ENCODE data around the gene ZNF618.
A peak's percentile ranks its signal among the peaks of the same experiment; 100 is the strongest.

Gene ZNF618

DNA sequence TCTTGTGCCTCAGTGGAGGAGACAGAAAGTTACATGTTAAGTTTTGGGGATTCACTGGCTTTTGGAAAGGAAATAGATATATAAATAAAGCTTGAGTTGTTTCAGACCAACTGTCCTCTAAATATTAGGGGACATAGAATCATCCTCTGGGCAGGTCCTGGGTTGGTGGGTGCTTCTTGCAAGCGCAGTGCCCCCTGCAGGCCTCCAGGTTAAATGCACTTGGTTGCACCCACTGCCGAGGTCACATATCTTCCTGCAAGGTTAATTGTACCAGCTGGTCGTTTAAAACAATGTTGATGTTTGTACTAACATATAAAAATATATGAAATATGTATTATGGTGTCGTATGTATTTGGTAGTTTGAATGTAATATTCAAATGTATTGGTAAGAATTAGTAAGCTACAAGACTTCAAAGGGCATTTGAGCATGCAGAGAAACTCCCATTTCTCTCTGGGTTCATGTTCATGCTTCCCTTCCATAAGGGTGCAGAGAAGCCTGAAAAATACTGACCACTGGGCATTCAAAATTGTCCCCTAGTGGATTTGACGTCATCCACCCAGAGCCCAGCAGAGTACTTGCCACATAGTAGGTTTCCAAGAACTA is 87.0 kb downstream of the ZNF618 start:
- DNase-seq = peak; percentile 30

DNA sequence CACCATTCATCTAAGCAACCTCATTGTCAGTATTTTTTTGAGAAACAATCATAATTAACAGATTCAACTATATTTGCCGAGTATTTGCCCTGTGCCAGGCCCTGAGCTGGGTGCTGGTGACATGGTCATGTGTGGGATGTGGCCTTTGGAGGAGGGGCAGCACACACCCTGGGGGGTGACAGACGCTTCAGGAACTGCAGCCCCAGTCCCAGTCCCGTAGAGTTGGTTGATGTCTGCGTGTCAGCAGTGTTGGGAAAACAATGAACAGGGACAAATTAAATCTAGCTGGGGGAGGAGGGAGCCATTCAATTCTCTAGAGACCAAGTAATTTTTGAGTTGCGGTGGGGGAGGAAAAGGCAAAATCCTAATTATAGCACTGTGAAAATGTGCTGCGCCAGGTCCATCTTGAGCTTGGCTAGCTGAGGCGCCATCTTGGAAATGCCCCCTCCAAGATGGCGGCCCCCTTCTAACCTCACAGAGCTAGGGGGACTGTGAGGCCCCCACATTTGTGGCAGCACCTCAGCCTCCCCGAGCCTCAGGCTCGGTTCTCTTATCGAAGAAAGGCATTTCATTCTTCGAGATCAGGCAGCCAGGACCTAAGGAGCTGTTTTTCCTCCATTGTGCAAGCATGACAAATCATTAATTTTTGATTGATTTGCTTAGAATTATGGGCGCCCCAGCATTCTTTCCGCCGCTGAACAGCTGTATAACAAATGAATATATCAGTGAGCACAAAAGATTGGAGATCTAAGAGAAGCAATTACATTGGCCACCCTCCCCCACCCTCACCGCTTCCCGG is 87.8 kb downstream of the ZNF618 start:
- DNase-seq = no peak

DNA sequence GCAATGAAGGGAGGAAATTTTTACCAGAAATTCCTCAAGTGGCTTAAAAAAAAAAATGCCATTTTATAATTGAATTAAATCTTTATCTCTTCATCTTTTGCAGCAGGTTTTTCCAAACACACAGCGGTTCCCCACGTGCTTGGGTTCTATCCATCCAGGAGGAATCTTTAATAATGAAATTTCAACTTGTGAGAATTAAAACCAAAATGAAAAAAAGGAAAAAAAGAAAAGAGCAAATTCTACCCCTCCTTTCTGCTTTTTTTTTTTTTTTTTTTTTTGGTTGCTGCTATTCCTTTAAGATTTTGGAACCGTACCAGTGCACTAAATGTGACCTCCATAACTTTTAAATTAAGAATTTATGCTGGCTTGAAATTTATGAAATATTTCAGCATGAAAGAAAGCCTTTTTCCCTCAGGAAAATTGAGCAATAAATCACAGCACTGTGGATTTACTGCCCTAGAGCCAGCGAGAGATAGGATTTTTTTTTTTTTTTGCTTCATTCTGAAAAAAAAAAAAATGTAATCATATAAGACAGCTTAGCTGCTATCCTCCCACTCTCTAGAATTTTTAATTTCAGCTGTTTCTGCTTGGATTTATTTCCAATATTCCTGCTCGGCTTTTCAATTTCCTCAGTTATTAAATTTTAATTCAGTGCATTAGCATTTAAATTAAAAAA is 88.5 kb downstream of the ZNF618 start:
- DNase-seq = no peak

DNA sequence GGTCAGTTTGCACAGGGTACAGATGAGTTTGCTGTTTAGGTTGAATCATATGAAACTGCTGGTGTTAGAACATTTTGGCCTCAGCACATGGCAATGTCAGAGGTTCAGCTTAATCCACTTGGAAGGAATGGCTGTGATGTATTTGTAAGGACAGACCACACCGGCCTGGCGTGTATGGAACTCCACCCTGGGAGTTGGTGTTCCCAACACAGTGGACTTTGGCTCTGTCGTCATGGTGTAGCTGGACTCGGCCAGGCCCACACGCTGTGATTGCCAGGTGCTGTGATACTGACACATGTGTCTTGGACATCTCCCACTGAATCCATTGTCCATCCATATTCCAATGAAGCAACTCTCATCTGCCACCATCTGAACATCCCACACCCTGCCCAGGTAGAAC is 90.3 kb downstream of the ZNF618 start:
- no peak for DNase-seq

DNA sequence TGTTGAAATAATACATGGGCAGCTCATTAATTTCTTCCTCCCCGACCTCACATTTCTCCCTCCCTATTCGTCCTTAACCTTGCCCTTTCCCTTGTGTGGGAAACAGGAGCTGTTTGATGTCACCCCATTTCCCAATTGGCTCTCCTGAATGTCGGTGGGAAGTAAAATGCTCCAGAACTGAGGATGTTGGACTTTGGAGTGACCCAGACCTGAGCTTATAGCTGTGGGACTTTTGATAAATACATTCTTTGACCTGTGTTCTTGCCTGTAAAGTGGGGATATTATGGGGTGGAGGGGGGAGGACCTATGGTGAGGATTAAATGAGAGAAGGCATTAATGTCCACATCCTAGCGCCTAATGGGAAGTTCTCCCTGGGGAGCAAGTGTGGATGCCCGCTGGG is 91.3 kb downstream of the ZNF618 start:
- no peak for DNase-seq

DNA sequence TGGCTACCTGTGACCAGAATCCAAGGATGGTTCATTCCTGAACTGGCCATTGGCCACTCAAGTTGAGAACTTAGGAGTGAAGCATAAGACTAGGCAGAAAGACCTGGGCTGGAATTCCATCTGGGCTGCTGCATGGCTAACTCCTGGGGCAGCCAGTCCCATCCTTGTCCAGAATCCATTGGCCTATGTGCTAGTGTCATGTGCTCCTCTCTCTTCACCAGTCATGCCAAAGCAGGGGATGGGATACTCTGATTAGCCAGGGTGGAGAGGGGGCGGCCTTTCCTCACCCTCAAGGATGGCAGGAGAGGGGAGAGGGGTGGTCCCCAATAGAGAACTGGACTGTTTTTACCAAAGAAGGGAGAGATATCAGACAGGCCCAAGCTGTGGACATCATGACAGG is 93.2 kb downstream of the ZNF618 start:
- DNase-seq = no peak

DNA sequence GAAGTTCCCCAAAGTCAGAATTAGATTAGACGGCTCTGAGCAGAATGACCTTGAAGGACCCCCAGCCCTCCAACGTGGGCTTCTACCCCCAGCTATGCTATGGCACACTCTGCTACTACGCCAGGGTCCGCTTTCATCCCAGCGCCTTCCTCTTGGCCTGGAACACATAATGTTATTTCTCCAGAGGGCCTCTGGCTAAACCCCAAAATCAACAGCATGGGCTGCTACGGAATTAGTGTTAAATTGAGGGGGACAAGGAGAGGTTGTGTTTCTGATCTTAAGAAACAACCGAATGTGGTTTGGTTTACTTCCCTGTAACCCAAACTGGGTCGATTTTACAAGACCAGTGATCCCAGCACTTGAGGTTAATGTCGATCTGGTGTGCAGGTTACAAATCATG is 97.1 kb downstream of the ZNF618 start:
- DNase-seq = no peak

DNA sequence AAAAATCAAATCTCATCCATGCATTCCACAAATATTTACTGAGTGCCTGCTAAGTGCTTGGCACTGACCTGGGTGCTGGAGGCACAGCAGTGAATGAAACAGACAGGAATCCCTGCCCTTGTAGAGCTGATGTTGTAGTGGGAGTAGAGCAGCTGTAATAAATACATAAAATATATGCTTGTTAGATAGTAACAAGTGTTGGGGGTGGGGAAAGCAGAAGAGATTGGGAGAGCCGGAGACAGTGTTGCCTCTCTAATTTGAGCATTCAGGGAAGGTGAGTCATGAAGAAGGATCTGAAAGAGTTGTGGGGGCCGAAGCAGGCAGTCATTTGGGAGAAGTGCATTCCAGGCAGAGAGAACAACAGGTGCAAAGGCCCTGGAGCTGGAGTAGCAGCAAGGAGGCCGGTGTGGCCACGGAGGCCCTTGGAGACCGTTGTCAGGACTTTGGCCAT is 97.9 kb downstream of the ZNF618 start:
- DNase-seq = no peak

DNA sequence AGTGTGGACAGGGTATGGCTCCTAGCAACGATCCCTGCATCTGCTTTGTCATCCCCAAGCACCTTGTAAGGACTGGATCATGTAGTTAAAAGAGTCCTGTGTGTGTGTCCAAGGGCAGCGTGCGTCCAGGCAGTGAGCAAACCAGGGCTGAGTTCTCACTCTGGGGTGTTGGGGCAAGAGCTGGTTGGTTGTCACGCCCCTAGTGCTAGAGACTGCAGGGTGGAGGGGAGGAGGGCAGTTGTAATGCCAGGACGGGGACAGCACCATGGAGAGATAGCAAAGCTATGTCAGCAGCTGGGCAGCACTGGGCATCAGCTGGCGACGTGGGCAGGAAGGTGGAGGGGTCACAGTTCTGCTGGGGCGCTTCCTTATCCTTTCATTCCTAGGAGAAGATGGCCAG is 100.8 kb downstream of the ZNF618 start:
- DNase-seq = no peak

DNA sequence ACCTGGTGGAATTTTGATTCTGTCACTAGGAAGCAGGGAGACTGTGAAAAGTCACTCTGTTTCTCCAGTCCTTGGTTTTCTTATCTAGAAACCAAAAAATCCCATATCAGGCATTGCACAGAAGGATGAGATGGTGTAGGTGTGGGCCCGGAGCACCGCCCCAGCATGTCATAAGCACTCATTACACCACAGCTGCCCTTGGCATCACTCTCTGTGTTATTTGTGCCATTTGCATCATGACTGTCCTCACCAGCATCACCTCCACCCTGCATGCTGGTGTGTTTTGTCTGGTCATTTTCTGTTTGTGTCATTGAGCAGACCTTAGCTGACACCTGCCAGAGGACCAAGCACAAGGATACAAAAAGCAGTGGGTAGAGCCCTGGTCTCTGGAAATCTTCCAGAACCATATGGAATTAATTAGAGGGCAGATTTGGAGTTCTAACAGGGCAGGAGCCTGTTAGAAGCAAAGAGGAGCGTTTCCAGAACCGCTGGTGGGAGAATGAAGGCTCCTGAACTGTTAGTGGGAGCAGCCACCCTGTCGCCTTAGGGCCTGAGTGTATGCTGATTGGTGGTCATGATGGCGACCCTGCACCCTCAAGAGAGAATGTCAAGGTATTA is 102.7 kb downstream of the ZNF618 start:
- no peak for DNase-seq

DNA sequence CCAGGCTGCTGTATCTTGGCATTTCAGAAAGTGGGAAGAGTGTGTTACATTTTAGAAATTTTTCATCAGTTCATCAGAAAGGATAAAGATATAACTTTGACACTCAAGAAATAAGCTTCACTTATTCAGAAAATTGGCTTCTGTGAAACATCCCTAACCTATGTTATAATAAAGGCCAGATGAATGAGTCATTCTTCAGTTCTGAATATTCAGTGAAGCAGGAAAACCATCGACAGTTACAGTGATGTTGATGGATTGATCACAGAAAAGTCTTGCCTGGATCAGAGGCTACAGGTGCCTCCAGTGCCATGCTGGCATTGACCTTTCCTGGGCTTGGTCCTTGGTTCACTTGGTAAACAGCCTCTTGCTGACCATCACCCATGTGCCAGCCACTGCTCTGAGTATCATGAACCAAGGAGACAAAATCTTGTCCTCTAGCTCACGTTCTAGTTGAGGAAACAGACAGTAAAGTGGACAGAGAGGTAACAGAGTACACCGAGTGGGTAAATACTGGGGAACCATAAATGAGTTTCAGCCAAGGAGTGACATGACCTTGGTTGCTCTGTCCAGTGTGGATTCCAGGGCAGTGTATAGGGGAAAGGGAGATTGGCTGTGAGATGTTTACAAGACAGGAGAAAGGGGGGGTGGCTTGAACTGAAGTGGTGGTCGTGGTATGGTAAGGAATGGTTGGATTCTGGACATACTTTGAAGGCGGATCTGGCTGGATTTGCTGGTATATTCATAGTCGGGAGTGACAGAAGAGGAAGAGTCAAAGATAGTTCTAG is 103.4 kb downstream of the ZNF618 start:
- DNase-seq = no peak

DNA sequence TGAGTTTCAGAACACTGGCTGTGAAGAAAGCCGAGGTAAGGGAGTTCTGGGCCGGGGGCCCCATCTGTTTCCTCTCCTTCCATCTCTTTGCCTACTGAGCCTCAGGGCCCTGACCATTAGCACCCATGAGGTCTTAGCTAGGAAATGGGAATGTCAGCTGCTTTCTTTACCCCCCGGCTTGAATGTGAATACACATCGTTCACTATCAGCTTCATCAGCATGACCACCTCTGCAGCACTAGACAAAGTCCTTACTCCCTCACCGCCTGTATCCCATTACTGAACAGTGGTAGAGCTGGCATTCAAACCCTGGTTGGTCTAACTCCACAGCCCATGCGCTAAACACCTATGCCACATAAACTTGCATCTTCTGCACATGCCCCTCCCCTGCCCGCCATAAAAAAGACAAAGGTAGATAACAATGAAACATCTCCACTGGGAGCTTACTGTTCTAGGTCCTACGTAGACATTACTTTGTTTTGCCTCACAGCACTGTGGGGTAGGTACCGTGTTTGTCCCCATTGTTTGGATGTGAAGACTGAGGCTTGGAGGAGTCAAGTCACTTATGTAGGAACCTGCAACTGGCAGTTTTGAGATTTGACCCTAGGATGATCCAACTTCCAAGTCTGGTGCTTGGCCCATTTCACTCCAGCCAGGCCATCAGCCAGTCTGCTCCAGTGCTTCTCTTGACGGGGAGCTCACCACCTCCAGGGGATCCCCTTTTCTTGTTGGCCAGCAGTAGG is 108.7 kb downstream of the ZNF618 start:
- no peak for DNase-seq

DNA sequence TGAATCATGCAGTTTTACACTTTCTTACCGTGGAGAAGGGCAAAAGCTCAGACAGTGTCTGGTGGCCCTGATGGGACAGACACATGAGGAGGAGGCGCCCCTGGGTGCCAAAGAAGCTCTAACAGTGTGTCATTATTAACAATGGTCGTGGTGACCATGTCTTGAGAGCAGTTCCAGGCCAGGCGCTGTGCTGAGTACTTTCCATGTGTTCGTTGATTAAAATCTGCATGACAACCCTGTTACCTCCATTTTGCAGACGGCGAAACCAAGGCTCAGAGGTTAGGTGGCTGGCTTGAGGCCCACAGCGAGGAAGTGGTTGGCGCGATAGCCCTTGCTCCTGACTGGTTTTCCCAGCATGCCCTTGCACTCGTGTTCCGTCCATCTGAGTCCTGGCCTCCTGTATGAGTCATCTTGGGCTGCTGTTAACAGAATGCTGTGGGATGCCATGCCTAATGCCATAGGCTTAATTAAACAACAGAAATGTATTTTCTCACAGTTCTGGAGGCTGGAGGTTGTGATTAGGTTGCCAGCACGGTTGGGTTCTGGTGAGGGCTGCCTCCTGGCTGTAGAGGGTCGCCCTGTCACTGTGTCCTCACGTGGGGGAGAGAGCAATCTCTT is 110.0 kb downstream of the ZNF618 start:
- DNase-seq = no peak

DNA sequence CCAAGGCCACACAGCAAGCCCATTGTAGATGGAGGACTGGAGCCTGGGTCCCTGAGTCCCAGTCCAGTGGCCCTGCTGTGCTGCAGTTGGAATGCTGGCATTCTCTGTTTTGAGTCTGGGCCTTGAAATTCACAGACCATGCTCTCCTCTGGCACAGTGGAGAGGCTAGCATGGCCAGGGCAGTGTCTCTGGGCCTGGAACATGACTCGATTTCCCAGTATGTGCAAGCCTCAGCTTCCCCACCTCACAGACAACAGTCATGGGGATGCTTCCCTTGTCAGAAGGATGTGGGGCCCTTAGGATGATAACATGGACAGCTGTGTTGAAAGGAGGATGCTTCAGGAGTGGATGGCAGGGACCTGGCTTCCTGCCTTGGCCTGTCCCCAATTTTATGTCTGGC is 110.8 kb downstream of the ZNF618 start:
- DNase-seq = no peak

DNA sequence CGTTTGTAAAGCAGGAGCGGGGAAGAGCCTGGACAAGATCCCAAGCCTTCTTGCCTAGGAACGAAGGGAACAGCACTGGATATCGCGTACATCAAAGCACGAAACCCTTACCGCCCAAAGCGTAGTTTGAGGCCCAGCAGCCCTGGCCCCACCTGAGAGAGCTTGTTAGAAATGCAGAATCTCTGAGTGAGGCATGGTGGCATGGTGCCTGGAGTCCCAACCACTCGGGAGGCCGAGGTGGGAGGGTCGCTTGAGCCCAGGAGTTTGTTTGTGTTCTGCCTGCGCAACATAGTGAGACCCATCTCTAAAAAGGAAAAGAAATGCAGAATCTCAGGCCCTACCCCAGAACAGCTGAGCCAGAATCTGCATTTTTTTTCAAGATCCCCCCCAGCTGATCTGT is 111.4 kb downstream of the ZNF618 start:
- DNase-seq = no peak

DNA sequence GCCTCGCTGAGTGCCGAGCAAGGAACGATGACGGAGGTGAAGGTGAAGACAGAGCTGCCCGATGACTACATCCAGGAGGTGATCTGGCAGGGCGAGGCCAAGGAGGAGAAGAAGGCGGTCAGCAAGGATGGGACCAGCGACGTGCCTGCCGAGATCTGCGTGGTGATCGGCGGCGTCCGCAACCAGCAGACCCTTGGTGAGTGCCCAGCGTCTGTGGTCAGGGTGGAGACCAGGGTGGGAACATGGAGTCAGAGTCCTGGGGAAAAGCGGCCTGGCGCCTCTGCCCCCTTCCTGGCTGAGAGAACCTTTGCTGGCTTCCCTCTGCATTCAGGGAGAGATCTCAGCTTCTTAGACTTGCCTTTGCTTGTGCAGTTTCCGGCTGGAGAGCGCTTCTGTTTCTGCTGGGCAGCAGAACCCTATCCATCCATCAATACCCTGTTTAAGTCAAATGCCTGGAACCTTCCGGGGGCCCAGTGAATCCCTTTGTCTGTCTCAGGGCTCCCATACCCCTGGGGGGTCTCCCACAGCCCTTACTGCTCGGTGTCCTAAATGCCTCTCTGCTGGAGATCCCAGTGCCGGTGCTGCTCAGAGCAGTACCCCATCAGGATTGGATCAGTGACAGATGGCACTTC is 112.4 kb downstream of the ZNF618 start:
- DNase-seq = no peak

DNA sequence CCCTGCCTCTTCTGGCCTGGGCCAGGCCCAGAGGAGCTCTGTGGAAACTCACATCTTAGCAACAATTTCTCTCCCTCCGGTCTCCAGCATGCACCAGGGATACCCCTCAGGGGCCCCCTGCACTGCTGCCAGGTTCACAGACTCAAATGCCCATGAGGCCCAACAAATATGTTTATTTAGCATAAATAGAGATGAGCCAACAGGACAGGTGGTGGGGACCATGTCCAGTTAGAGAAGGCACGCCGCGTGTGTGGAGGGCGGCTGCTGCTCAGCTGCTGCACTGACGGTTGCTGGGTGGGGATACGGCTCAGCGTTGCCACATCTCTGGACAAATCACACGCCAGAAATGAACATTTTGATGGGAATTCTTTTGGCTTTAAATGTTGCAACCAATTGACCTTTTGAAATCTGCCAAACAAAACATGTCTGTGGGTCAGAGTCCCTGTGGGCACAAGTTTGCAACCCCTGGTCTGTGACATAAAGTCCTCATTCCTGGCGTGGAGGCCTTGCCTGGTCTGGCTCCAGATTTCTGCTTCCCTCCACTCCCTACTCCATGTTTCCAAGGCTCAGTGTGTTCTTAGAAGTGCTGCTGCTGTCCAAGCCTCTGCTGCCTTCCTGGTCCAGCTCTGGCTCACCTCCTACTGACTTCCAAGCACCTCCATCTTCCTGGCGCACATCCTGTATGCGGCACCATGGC is 113.1 kb downstream of the ZNF618 start:
- no peak for DNase-seq

DNA sequence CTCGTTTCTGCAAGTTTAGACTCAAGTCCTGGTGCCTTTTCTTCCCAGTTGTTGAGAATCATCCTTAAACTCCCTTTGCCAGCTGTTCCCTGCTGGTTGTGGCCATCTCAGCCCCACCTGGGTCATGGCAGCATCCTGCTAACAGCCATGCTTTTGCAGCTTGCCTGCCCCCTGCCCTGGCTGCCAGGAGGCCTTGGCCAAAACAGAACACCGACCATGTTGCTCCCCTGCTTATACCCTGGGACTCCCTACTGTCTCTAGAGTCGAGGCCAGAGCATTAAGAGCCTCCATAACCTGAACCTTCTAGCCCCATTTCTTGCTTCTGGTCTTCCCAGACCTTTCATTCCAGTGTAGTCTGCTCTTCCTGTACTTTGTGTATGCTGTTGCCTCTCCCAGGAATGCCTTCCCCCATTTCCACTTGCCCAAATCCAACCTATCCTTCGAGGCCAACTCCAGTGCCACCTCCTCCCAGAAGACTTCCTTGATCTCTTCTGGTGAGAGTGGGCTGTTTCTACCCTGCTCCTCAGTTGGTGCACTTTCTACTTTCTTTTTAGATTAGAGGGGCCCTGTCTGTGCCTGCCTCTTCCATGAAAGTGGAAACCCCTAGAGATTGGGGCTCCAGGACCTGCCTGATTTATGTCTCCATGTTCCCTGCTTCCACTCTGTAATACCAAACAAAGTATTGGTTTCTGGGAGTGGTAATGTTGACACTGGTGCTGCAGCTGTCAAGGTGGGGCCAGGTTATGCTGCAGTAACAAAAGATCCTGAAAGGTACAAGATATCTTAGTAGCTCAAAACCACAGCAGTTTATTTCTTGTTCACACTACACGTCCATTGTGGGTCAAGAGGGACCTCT is 113.8 kb downstream of the ZNF618 start:
- no peak for DNase-seq

DNA sequence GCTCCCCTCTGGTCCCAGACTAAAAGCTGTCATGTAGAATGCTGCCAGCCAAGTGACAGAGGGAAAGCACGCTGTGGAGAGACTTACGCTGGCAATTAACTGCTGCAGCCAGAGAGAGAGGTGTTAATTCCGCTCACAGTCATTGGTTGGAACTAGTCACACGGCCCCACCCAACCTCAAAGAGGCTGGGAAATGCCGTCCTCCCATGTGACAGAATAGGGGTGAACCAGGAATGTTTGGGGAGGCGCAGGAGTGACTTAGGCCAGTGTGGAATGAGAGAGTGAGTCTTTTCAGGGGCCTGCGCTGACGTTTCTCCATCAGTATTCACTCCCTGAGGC is 114.4 kb downstream of the ZNF618 start:
- no peak for DNase-seq
